ENCODE measurements around the gene ARHGAP8.

The ARHGAP8 gene

GRCh38 chr22:44775862-44776261 is 23.5 kb downstream of the ARHGAP8 start:
- CTCF ChIA-PET = no interaction called here
- POLR2A ChIA-PET (ENCODE audit: low non-redundant PET) = no interaction called here
- no peak for TF ChIP-seq CTCF (conservative IDR thresholded peaks at IDR 0.05; ENCODE audit: low read depth)

GRCh38 chr22:44776605-44777363 is 24.4 kb downstream of the ARHGAP8 start:
- ChIA-PET POLR2A (ENCODE audit: low non-redundant PET) (no interaction called here), CTCF (interaction anchor here (0.6 kb wide), 2 partner anchors 60 to 608 kb away, joined by 3 to 5 read pairs; no protein-coding TSS in a partner anchor)
- no peak for TF ChIP-seq CTCF (conservative IDR thresholded peaks at IDR 0.05; ENCODE audit: low read depth)
- no peak for DNase-seq (ENCODE audit: low spot score)
- no peak overlapping the region for H3K27ac ChIP-seq

More at GRCh38 chr22:44775862-44776261, 23.5 kb downstream of the ARHGAP8 start:
- no peak overlapping the region for H3K27ac ChIP-seq
- DNase-seq (ENCODE audit: low spot score) = no peak

DNA sequence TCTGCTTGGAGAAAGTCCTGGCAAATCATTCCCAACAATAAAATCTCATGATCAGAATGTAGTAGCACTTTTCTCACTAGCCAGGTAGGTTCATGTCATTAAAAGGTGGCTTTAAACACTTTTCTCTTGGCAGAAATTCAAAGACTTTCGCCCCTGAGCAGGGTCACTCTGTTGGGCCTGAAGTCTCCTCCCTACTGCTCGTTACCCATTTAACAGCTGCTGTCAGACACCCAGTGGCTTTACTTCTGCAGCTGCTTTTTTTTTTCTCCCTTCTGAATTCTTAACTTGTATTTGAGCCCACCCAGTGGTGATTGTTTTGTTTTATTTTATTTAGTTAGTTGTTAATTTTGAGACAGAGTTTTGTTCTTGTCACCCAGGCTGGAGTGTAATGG is 25.0 kb downstream of the ARHGAP8 start:
- ChIA-PET CTCF (interaction anchor here (0.6 kb wide), 2 partner anchors 60 to 609 kb away, joined by 3 to 5 read pairs; no protein-coding TSS in a partner anchor), POLR2A (ENCODE audit: low non-redundant PET) (no interaction called here)
- DNase-seq (ENCODE audit: low spot score) = no peak
- no peak overlapping the region for H3K27ac ChIP-seq
- no peak for TF ChIP-seq CTCF (conservative IDR thresholded peaks at IDR 0.05; ENCODE audit: low read depth)

DNA sequence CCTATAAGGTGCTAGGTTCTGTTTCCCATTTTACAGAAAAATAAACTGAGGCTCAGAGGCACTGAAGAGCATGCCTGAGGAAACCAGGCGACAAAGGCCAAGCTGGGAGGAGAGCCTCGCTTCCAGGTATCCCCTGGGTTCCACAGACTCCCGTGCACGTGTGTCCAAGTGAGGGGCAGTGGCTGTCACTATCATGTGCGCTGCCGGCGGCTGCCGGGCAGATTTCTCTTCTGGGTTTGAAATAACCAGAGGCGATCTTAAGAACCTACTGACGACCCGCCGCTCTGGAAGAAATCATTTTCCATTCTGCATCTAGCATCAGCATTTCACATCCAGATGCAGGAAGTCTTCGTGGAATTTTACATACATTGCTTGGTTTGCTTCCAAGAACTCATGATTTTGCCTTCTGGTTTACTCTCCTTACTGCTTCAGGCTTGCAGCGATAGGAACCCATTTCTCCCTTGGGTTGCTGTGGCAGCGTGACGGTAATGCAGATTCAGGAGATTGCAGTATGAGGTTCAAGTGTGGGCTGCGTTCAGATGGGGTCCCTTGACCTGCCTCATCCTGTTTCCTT is 28.6 kb downstream of the ARHGAP8 start:
- DNase-seq (ENCODE audit: low spot score) = no peak
- POLR2A ChIA-PET (ENCODE audit: low non-redundant PET) = no interaction called here
- H3K27ac ChIP-seq = no peak overlapping the region
- no peak for TF ChIP-seq CTCF (conservative IDR thresholded peaks at IDR 0.05; ENCODE audit: low read depth)
- CTCF ChIA-PET = no interaction called here

DNA sequence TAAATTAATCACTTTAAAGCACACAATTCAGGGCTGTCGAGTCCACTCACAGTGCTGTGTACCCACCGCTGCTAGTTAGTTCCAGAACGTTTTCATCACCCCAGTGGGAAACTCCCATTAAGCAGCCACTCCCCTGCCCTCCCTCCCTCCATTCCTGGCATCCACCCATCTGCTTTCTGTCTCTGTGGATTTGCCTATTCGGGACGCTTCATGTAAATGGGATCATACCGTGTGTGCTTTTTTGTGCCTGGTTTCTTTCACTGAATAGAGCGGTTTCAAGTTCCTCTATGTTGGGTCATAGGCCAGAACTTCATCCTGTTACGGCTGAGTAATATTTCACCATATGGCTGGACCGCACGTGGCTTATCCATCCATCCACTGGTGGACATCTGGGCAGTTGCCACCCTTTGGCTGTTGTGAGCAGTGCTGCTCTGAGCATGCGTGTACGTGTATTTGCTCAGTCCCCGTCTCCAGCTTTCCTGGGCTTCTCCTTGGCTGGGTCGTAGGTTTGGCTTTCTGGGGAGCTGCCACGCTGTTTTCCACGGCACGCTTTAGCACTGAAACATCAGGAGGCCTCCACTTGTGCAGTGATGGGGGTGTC is 30.1 kb downstream of the ARHGAP8 start:
- CTCF ChIA-PET = no interaction called here
- POLR2A ChIA-PET (ENCODE audit: low non-redundant PET) = no interaction called here
- H3K27ac ChIP-seq = no peak overlapping the region
- TF ChIP-seq CTCF (conservative IDR thresholded peaks at IDR 0.05; ENCODE audit: low read depth) = no peak
- DNase-seq (ENCODE audit: low spot score) = no peak

- no peak for DNase-seq (ENCODE audit: low spot score)
- H3K27ac ChIP-seq = no peak overlapping the region
- CTCF ChIA-PET = no interaction called here
- POLR2A ChIA-PET (ENCODE audit: low non-redundant PET) = no interaction called here
- no peak for TF ChIP-seq CTCF (conservative IDR thresholded peaks at IDR 0.05; ENCODE audit: low read depth)
These were observed 30.7 kb downstream of the ARHGAP8 start for GRCh38 chr22:44783091-44783490.
